Measurements from ENCODE around the gene U2SURP.

U2SURP gene

DNA sequence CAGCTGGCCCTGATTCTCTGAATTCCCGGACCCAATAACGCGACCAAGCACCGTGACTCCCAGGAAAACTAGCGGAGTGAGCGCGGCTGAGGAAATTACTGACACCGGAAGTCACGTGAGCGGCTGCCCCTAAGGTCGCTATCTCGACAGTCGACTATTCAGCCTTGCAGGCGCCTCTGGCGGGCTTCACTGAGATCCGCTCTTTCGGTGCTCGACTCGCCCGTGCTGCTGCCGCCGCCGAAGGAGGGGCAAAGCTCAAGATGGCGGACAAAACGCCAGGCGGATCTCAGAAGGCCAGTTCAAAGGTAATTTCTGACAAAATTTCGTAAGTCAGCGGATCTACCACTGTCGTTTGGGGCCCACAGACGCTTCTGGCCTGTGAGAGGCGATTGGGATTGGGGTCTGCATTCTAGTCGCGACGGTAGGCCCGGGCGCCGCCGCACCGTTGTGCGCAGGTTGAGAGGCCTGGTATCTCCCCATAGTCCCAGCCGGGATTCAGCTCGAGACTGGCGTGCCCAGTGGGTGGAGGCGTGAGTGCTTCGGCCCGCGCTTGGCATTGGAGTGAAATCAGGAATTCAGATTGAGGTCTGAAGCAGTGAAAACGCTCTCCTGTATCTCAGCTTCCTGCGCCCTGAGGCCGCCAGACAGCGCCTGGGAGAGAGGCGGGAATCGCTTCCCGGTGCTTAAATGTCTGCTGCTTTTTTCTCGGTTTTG lies at the start of gene U2SURP:
TSS of gene U2SURP (plus strand) at position 202 of the 714 bp plus-strand sequence. CDS start at position 261, 59 bp downstream.
- peak; percentile 98 for DNase-seq

DNA sequence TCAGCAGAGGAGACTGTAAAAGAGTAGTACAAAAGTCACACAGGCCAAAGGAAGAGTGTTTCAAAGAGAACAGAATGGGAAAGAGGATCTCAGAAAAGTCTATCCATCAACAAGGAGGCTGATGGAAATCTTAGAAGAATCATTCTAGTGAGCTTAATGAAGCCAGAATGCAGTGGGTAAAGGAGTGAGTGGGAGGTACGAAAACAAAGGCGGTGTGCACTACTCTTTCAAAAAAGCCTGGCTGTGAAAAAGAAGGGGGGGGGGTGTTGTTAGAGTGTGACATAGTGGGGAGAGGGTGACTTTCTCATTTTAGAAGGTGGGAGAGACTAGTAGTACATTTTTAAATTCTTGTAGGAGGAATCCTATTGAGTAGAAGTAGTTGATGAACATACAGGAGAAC lies 49.6 kb upstream of the U2SURP start:
- no peak for DNase-seq

DNA sequence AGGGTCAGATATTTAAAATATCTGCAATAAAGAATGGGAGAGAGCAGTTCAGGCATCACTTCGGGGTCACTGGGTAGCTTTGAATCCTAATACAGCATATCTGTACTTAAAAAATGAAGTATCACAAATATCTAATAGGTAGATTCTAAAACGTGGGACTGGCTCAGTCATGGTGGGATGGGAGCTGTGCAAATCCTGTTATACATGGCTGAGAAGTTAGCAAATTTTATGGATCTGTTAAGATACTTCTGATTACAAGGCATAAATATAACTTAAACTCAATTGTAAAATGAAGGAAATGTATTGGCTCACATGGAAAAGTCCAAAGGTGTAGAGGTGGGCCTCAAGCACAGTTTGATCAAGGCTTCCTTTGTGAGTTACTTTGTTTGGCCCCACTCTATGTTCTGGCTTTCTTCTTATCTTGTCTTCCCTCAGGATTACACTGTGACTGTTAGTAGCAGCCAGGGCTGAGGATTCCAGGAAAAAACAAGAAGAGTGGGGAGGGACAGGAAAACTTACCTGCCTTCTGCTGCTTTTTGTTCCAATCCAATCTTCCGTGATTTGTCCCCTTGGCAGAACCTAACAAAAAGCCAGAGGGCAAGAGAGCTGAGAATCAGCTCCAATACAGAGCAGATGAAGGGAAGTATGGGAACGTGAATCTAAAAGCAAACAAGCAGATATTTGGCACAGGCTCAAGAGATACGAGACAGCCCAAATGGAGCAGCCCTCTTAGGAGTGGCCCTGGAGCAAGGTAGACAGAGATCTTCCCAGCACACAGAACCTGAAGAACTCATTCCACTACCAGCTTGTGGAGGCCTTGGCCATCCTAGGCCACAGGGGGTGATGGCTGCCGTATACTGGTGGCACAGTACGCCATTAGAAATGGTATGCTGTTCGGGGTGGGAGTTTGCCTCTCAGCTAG lies 48.8 kb upstream of the U2SURP start:
- DNase-seq: no peak

DNA sequence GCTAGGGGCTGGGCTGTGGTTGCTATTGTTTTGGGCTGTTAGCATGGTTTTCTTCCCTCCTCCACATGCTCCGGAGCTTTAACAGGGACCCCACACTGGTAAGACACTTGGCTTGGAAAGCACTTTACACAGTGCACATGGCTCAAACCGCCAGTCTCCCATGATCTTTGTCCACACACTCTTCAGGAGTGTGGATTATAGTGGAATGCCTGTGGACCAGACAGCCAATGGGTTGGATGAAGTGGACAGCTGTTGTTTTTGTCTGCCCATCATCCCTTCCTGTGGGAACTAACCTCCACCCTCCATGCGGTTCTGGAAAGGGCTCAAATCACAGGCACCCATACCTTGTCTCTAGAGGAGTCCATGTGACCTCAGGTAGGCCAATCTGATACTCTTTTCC lies 47.9 kb upstream of the U2SURP start:
- no peak for DNase-seq

DNA sequence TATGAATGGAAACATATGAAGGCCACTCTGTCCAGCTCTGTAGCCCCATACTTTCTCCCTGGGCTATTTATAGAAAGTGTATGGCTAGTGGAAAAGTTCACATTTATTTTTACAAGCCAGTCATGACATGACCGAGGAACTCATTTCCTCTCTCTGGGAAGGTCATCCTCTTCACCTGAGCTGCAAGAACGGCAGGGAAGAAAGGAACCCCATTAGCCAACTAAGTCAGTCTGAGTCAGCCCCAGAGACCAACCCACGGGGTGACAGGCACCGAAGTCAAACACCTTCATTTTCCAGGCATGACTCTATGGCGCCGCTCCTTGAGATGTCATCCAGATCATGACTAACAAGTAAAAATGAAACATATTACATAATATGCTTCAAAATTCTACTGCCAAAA lies 42.7 kb upstream of the U2SURP start:
- no peak for DNase-seq

DNA sequence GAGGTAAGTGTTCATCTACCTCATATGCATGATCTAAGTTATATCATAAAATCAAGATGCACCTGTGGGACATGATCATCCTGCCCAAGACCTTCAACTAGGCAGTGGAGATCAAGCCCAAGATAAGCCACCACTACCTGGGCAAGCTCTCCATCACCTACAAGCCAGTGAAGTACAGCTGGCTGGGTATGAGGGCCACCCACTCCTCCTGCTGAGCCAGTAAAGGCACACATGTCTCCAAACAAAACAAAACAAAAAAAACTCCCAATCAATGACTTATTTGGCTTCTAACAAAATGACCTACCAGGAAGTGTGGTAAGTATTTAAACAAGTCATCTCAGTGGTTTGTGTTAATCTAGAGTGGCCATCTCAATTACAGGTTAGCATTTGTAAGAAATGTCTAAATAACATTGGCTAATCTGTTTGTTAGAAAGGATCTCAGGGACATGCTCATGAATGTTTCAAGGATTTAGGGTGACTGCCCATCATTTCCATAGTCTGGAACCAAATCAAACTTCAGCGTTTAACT lies 41.0 kb upstream of the U2SURP start:
- DNase-seq: peak; percentile 13

DNA sequence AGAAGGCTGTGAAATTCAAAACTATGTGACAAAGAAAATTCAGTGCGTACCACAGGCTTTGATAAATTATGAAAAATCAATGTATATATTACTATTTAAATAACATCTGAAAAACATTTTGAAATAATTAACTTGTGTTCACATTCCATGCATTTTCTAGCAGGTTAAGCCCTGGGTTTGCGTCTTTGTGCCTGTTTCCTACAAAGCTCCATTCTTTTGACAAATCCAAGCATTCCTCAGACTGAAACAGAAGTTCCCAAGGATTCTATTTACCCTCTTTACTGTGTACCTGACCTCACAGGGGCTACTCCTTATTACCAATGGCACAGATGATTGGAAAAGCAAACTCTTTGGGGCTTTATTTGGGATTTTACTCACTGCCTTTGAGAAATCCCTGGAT lies 39.8 kb upstream of the U2SURP start:
- DNase-seq: no peak

DNA sequence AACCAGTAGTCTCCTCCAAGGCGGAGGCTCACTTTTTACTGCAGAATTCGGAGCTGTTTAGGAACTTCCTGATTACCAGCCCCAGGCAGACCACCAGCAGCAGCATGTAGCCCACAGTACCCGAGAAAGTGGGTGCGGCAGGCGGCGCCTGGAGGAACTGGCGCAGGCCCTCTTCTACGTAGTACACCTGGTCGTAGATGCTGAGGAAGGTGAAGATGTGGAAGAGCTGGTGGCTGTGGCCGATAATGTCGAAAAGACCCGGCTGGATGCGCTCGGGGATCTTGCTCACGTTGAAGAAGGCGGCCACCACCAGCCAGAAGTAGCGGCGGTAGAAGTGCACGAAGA lies 39.2 kb upstream of the U2SURP start:
- DNase-seq: no peak

DNA sequence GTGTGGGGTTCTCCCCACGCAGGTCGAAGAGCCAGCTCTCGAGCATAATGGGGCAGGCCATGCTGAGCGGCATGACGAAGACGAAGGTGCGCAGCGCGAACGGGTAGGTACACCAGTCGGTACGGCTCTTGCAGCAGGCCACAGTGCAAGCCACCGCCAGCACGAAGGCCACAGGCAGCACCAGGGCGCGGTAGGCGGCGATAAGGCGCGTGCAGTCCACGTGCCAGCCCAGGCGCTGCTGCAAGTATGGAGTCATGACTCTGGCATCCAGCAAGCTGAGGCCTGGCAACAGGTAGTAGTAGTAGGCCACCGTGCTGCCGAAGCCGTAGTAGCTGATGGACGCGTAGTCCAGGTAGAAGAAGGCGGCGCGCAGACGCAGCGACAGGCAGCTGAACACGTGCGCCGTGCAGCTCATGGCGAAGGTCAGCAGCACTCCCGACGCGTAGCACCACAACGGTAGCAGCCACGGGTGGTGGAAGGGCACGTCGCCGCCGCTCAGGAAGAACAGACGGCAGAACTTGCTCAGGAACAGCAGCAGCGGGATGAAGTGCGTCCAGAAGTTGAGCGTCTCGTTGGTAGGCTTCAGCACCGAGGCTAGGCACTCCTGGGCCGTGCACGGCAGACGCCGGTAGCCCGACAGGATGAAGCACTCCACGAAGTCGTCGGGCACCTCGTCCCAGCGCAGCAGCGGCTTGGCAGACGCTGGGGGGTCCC lies 38.7 kb upstream of the U2SURP start:
- peak; percentile 48 for DNase-seq

DNA sequence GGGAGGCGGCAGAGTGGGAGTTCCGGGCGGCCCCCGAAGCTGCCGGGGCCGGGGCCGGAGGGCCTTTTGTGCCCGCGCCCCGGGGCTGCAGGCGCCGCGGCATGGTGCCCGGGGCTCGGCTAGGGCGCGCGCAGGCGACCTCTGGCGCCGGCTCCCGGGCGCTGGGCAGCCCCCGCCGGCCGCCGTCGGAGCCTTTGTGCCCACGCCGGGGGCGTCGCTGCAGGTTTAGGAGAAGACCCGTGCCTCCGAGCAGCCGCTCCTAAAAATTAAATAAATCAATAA lies 38.2 kb upstream of the U2SURP start:
- peak; percentile 59 for DNase-seq

DNA sequence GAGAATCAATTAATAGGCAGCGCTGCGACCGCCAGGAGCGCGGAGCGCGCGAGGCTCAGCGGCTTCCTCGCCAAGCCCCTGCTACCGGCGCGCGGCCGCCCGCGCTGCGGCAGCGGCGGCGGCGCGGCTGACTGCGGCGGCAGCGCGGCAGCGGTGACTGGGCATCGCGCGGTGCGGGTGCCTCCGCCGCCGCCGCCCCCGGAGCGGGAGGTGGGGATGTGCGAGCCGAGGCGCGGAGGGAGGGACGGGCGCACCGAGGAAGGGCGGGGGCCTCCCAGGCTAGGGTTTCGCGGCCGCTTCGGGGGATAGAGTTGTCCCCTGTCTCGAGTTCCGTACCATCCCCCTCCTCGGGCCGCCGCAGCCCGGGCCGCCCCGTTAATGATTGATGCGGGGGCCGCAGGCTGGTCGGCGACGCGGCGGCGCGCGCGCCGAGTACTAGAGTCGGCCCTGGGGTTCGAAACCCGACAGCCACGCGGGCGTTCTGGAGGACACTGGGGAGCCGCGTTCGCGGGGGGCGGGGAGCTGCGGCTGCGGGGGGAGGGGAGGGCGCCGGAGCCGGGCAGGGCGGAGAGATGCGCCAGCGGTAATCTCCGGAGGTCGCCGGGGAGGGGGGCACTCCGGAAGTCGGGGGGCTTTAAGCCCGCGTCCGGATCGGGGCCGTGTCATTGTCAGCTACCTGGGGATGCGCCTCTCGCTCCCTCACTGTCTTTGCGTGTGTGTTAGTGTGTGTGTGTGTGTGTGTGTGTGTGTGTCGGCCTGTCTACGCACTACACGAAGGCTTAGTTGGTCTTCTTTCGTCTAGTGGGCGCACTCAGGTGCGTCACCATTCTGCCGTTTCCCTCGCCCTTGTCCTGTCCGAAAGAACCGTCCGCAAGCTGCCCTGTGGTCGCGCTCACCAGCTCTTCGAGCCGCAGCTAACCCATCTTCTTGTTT lies 37.6 kb upstream of the U2SURP start, which contains the start of gene PAQR9:
TSS of gene PAQR9 (minus strand) at position 159 of the 933 bp plus-strand sequence. CDS start 338 bp downstream, outside the sequence.
- DNase-seq: peak; percentile 72

DNA sequence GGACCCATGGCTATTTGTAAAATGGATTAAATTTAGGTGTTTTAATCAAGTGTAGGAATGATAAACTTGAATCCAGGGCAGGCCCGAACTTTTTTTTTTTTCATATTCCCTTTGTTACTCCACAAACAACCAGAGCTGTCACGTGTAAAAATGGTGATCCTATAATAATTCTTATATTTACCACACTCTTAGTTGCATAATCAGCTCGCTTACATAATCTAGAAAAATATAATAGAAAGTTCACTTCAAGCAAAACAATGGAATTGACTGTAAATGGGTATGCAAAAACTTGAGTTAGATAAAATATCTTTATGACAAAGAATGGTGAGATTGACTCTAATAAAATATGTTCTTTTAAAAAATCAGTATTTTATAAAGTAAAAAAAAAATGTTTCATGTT lies 35.8 kb upstream of the U2SURP start:
- DNase-seq: no peak

DNA sequence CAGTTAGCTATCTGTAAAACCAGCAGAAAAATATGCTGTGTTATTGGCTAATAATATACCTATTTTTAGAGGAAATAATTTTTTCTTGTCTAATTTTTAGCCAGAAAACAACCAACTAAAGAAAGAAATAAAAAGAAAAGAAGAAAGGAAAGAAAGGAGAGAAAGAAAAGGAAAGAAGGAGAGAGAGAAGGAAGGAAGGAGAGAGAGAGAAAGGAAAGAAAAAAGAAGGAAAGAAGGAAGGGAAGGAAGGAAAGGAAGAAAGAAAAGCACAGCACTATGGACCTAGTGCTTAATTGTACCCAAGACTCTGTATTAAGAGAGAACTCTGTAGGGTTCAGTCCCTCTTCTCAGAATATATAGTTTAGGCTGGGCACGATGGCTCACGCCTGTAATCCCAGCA lies 34.6 kb upstream of the U2SURP start:
- no peak for DNase-seq

DNA sequence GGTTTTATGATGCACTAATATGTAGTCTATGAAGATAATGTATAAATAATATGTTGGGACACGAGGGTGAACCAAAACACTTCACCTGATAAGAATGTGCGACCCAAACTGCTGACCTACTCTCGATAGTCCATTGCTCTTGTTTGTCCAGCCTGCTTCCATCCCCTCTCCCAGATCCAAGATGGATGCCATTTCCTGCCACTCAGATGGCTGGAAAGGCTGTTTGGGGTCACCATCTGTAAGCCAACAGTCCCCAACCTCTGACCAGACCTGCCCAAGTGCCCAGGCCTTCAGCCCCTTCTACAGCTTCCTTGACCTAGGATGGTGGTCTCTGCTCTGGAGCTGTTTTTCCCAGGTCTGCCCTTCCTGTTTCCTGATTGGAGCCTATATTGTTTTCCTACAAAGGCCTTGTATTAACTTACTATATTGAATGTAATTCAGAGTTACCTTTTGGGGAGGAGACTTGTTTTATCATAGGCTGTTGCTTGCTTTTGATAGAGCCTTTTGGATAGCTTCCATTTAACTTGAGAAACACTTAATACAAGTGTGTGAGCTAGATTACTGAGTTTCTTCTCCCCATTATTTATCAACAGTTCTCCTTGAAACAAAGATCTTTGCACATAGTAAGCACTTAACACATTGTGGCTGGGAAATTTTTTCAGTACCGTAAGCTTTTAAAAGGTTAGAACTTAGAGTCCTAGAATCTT lies 32.9 kb upstream of the U2SURP start:
- DNase-seq: no peak

DNA sequence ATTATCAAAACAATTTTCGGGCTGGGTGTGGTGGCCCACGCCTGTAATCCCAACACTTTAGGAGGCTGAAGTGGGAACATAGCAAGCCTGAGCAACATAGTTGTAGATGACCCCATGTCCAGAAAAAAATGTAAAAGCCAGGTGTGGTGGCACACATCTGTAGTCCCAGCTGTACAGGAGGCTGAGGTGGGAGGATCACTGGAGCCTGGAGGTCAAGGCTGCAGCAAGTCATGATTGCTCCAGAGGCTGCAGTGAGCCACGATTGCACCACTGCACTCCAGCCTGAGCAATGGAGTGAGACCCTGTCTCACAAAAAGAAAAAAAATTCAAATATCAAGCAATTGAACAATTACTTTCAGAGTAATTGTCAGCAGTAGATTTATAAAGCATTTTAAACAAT lies 29.9 kb upstream of the U2SURP start:
- DNase-seq: no peak

DNA sequence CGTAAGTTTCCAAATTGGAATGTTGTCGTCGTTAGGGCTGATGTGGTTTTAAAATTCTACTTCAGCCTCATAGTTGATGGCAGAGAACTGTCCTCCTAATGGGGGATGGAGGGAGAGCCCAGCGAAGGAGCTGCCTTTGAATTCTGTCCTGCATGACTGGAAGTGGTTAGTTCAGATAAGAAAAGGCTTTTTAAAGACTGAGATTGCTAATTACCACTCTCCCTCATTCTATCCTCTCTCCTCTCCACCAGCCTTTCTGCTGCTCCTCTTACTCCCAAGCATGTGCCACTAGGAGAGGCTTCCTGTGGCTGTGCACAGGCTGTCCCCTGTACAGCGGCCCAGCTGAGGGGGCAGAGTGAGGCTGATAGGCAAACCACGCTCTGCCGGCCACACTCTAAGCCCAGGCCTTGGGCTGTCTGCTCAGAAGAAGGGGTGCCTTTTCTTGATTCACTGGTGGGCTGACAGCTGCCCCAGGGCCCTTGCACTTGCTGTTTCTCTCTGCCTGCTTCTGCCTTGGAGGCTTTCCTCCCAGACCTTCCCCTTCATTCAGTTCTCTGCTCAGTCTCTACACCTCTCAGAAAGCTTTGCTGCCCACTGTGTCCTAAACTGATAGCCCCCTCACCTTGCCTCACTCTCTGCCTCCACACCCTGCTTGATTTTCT lies 29.1 kb upstream of the U2SURP start:
- no peak for DNase-seq

DNA sequence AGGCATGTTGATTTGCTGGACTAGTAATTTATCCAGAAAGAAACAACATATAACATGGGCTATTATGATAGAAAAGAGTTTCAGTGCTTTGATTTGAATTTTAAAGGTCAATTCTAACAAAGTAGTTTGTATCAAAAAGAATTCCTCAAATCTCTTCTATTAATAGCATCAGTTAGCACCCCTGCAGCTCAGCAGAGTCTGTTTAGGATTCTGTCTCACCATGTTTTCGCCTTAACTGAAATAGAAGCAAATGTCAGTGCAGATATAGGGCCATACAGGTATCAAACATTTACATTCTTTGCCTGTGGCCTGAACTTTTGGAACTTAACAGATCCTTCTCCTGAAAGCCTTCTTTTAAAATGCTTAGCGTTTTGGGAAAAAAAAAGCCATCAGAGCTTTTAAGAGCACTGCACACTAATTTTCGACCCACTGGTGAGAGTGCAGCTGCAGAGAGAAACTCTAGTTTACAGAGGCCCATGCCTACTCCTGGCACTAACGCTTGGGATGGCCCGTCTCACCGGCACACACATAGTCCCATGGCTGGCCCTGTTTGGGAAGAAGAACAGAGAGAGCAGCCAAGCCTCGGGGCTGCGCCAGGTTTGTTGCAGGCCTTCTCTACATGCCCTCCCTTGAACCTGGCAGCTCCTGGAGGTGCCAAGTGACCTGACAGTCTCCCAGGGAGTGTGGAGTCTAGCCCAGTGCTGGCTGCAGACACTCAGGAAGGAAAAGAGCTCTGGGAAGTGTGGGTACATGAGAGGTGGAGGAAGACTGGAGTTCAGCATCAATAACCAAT lies 28.0 kb upstream of the U2SURP start:
- DNase-seq: no peak

DNA sequence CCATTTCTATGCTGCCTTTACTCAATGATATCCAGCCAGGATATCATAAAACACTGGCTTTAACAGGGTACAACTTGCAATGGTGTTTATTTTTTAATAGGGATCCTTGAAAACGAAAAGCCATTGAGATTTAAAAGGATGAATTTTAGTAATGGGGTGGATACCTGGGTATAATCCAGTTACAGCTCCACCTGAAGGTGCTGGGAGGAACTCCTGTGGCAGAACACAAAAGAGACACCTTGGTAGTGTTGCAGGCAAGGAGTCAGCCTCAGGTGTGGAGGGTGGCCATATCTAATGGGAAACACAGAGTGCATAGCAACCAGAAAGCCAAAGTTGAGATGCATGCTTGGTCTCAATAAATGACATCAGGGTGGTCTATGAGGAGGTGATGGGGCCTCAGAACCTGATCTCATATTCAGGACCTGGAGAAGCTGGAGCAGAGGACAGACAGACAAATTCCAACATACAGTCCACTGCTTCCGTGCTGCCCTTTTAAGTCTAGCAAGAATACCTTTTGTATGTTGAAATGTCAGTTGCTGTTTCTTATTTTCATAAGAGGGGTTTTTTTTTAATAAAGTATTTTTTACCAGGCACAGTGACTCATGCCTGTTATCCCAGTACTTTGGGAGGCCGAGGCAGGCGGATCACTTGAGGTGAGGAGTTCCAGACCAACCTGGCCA lies 25.9 kb upstream of the U2SURP start:
- DNase-seq: peak; percentile 34

DNA sequence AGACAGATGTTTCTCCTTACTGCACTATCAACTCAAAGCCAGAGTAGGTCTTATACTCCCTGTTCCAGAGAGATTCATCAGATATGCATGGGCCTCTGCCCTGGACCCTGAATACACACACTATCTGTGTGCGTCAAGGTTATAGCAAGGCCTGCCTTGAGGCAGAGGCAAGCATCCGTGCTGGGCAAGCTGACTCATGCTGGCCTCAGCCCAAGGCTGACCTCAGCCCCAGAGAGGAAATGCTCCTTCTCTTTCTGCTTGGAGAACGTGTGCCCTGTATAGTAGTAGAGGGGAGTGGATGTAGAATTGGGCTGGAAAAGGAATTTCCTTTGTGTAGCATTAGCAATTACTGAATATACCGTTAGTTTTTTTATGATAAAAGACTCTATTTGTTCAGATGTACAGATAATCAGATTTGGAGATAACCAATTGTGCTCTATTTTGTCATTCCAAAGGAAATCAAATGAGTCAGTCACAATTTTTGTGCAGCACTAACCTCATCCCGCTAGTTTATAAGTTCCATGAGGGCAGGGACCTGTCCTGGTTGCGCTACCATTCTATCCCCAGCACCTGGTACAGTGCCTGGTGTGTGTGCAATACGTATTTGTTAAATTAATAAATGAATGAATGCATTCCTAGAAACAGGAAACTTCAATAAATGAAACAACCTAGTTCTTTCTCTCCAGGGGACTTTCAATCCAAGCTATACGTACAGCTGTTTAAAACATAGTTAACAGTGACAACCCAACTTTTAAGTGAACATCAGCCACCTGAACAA lies 24.6 kb upstream of the U2SURP start:
- peak; percentile 91 for DNase-seq

Measured in DMS53 (cell line).